ENCODE data around the gene HNF1A.

DNA sequence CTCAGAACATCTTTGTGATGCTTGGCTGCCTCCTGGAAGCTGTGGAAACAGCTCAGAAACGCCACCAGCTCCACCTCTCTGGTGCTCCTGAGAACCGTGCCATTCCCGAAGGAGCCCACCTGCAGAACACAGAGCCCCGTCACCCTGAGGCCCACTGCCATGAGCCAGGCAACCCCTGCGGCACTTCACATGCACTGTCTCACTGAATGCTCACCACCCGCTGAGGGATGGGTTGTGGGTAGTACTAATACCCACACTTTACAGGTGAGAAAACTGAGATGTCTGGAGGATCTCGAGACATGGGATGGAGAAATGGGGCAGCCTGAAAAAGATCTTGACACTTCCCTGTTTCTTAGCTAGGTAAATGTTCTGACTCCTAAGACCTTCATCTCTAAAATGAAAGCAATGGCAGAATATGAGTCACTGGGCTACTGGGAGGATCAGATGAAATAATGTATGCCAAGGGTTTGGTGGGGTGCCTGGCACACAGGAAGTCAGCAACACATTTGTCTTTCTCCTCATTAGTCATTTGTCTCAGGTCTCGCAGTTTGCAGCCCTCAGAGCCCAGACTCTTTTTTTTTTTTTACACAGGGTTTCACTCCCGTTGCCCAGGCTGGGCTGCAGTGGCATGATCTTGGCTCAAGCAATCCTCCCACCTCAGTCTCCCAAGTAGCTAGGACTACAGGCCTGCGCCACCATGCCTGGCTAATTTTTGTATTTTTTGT is 55.4 kb downstream of the HNF1A start:
- no peak for TF ChIP-seq POLR2A (IDR thresholded peaks at IDR 0.05)
- TF ChIP-seq, protein P1, sequence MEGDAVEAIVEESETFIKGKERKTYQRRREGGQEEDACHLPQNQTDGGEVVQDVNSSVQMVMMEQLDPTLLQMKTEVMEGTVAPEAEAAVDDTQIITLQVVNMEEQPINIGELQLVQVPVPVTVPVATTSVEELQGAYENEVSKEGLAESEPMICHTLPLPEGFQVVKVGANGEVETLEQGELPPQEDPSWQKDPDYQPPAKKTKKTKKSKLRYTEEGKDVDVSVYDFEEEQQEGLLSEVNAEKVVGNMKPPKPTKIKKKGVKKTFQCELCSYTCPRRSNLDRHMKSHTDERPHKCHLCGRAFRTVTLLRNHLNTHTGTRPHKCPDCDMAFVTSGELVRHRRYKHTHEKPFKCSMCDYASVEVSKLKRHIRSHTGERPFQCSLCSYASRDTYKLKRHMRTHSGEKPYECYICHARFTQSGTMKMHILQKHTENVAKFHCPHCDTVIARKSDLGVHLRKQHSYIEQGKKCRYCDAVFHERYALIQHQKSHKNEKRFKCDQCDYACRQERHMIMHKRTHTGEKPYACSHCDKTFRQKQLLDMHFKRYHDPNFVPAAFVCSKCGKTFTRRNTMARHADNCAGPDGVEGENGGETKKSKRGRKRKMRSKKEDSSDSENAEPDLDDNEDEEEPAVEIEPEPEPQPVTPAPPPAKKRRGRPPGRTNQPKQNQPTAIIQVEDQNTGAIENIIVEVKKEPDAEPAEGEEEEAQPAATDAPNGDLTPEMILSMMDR (IDR thresholded peaks at IDR 0.05), result no peak
